ENCODE results near the gene SLC25A46.

The SLC25A46 gene

DNA sequence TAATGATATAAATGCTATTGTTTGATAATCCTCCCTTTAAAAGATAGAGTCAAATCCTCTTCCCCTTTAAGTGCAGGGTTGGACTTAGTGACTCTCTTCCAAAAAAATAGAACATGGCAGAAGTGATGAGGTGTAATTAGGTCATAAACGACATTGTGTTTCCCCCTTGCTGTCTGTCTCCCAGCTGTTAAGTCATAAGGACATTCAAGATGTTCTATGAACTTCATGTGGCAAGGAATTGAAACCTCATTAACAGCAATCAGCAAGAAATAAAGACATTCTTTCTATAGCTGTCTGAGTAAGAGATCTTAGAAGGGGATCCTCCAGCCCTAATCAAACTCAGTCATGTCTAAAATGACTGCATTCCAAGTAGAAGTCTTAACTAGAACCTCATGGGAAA is 3.3 kb upstream of the SLC25A46 start:
- Histone ChIP-seq H3K4me1 (ENCODE audit: low read depth, poor library complexity, severe bottlenecking) (peaks cover 22% of the 10 kb centered on the region), H3K27ac (no peak overlapping the region), H3K79me2 (ENCODE audit: insufficient read depth, low read depth) (peaks cover 14% of the 10 kb centered on the region), H3K27me3 (ENCODE audit: insufficient read depth, low read depth) (no peaks in the 10 kb centered on the region), H2AFZ (ENCODE audit: low read depth) (no peak overlapping the region), H3K4me3 (IDR thresholded peaks at IDR 0.05; ENCODE audit: insufficient read depth, low read depth, low read length) (no peak overlapping the region), H4K20me1 (ENCODE audit: insufficient read depth) (no peaks in the 10 kb centered on the region), H3K9ac (no peak overlapping the region), H3K36me3 (ENCODE audit: insufficient read depth) (no peaks in the 10 kb centered on the region), H3K4me2 (no peak overlapping the region)
- TF ChIP-seq, protein P1, sequence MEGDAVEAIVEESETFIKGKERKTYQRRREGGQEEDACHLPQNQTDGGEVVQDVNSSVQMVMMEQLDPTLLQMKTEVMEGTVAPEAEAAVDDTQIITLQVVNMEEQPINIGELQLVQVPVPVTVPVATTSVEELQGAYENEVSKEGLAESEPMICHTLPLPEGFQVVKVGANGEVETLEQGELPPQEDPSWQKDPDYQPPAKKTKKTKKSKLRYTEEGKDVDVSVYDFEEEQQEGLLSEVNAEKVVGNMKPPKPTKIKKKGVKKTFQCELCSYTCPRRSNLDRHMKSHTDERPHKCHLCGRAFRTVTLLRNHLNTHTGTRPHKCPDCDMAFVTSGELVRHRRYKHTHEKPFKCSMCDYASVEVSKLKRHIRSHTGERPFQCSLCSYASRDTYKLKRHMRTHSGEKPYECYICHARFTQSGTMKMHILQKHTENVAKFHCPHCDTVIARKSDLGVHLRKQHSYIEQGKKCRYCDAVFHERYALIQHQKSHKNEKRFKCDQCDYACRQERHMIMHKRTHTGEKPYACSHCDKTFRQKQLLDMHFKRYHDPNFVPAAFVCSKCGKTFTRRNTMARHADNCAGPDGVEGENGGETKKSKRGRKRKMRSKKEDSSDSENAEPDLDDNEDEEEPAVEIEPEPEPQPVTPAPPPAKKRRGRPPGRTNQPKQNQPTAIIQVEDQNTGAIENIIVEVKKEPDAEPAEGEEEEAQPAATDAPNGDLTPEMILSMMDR (conservative IDR thresholded peaks at IDR 0.05; ENCODE audit: low read depth, low read length) = no peak

DNA sequence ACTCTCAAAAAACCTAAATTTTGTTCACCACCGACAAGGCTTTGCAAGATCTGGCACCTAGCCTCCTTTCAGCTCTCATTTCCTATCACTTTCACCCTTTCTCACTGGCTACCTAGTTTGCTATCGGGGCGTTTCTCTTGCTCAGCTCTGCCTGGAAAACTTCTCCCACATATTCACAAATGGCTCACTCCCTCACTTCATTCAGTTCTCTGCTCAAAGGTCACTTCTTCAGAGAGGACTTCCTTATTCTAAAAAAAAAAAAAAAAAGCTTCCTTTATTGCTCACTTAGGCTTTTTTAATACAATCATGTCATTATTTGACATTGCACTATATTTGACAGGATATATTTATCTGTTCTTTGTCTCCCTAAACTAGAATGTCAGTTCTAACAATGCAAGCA is 2.1 kb upstream of the SLC25A46 start:
- Histone ChIP-seq H3K9ac (no peak overlapping the region), H3K4me3 (IDR thresholded peaks at IDR 0.05; ENCODE audit: insufficient read depth, low read depth, low read length) (no peak overlapping the region), H3K27me3 (ENCODE audit: insufficient read depth, low read depth) (no peaks in the 10 kb centered on the region), H2AFZ (ENCODE audit: low read depth) (no peak overlapping the region), H3K36me3 (ENCODE audit: insufficient read depth) (no peaks in the 10 kb centered on the region), H3K4me2 (no peak overlapping the region), H3K27ac (no peak overlapping the region), H4K20me1 (ENCODE audit: insufficient read depth) (no peaks in the 10 kb centered on the region), H3K79me2 (ENCODE audit: insufficient read depth, low read depth) (peaks cover 25% of the 10 kb centered on the region), H3K4me1 (ENCODE audit: low read depth, poor library complexity, severe bottlenecking) (peaks cover 22% of the 10 kb centered on the region)
- TF ChIP-seq, protein P1 (conservative IDR thresholded peaks at IDR 0.05; ENCODE audit: low read depth, low read length) = no peak

DNA sequence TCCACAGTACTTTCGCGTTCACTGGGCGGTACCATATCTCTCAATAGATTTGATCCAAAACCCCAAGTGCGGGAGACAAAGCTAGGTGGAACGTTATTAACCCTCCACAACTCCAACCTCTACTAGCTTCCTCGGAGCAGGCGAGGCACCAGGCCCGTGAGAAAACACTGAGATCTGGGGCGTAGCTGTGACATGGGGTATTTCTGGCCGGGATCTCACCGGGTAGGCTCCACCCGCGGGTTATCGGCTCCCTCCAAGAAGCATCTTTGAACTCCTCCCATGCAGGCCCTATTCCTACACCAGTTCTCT is 350 bp upstream of the SLC25A46 start:
- Histone ChIP-seq H3K27ac (peak overlapping the region; percentile 76), H3K36me3 (ENCODE audit: insufficient read depth) (no peaks in the 10 kb centered on the region), H3K27me3 (ENCODE audit: insufficient read depth, low read depth) (no peaks in the 10 kb centered on the region), H4K20me1 (ENCODE audit: insufficient read depth) (no peaks in the 10 kb centered on the region), H3K4me3 (IDR thresholded peaks at IDR 0.05; ENCODE audit: insufficient read depth, low read depth, low read length) (peak overlapping the region; percentile 47), H3K4me2 (peak overlapping the region; percentile 80), H3K4me1 (ENCODE audit: low read depth, poor library complexity, severe bottlenecking) (peaks cover 22% of the 10 kb centered on the region), H3K79me2 (ENCODE audit: insufficient read depth, low read depth) (peaks cover 31% of the 10 kb centered on the region), H2AFZ (ENCODE audit: low read depth) (peak overlapping the region; percentile 87), H3K9ac (peak overlapping the region; percentile 79; the same call in 1 of the 2 replicates)
- TF ChIP-seq, protein P1 (conservative IDR thresholded peaks at IDR 0.05; ENCODE audit: low read depth, low read length) = no peak

DNA sequence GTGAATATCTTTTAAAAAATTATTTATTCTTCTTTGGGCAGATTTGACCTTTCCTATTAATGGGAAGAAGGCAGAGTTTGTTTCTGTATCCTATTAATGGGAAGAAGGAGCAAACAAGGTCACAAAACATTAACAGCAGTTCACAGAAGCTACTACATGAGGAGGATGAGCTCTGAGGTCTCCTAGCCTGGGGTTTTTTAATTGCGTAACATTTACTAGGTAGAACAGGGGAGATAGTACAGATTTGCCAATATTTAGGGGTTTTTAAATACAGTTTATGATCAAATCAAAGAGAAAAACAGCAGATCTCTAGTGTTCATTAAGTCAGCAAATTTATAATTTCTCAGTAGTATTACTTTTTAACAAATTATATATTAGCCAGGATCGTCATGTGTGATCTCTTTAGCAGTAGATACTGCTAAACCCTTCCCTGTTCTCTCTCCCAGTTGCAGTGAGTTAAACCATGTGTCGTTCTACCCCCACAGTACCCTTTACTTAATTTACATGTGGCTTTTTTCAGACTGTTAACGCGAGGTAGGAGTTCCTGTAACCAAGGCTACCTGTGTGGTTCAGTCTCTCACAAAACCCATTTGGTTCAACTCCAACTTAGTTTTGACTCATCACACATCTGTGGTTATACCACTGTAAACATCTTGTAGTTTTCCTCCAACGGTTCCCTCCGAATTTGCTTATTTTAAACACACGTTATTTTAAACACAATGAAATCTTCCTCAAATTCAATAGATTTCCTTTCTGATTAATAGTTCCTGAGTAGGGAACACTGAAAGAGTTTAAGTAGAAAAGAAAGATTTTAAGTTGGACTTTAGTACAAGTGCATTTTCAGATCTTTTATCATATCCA is 13.3 kb downstream of the SLC25A46 start:
- Histone ChIP-seq H3K9ac (peak overlapping the region; percentile 74), H3K4me3 (IDR thresholded peaks at IDR 0.05; ENCODE audit: insufficient read depth, low read depth, low read length) (no peak overlapping the region), H3K4me2 (peak overlapping the region; percentile 98), H3K27me3 (ENCODE audit: insufficient read depth, low read depth) (no peaks in the 10 kb centered on the region), H4K20me1 (ENCODE audit: insufficient read depth) (no peaks in the 10 kb centered on the region), H2AFZ (ENCODE audit: low read depth) (peak overlapping the region; percentile 27; the same call in 1 of the 2 replicates), H3K27ac (peak overlapping the region; percentile 99), H3K36me3 (ENCODE audit: insufficient read depth) (no peaks in the 10 kb centered on the region), H3K79me2 (ENCODE audit: insufficient read depth, low read depth) (peaks cover 12% of the 10 kb centered on the region; the same call in 1 of the 2 replicates), H3K4me1 (ENCODE audit: low read depth, poor library complexity, severe bottlenecking) (peaks cover 84% of the 10 kb centered on the region)
- TF ChIP-seq, protein P1 (conservative IDR thresholded peaks at IDR 0.05; ENCODE audit: low read depth, low read length) = no peak

Data from KMS-11 (cell line).